GM21529 (cell line): Measurements from ENCODE around the gene ZC3H12A.
A peak's percentile ranks its signal among the peaks of the same experiment; 100 is the strongest.

Experiments
- ATAC-seq: cut with Tn5 transposase; IDR thresholded peaks from one replicate; pipeline ENCODE4 v1.9.1; 2021; ENCODE audit not compliant: unreplicated experiment

The ZC3H12A gene

GRCh38 chr1:37453647-37454046 lies 20.7 kb upstream of the ZC3H12A start:
- ATAC-seq: no peak

GRCh38 chr1:37455516-37455915 lies 18.9 kb upstream of the ZC3H12A start:
- no peak for ATAC-seq

- ATAC-seq: no peak
Measured at GRCh38 chr1:37456614-37457013, 17.8 kb upstream of the ZC3H12A start.

- ATAC-seq: no peak
Measured at GRCh38 chr1:37458551-37458950, 15.8 kb upstream of the ZC3H12A start.

- ATAC-seq: no peak
Measured at GRCh38 chr1:37461698-37462436, 12.5 kb upstream of the ZC3H12A start.

GRCh38 chr1:37464443-37464842 lies 9.9 kb upstream of the ZC3H12A start:
- no peak for ATAC-seq

GRCh38 chr1:37465593-37466517 lies 8.5 kb upstream of the ZC3H12A start:
- no peak for ATAC-seq

GRCh38 chr1:37468037-37468436 lies 6.3 kb upstream of the ZC3H12A start:
- no peak for ATAC-seq

GRCh38 chr1:37469386-37469785 lies 5.0 kb upstream of the ZC3H12A start:
- no peak for ATAC-seq

- no peak for ATAC-seq
Measured at GRCh38 chr1:37471345-37472231, 2.8 kb upstream of the ZC3H12A start.

GRCh38 chr1:37472281-37472680 lies 2.1 kb upstream of the ZC3H12A start:
- ATAC-seq: no peak

- ATAC-seq: no peak
Measured at GRCh38 chr1:37472994-37473393, 1.4 kb upstream of the ZC3H12A start.

GRCh38 chr1:37473431-37474045 lies 842 bp upstream of the ZC3H12A start:
- no peak for ATAC-seq

GRCh38 chr1:37474697-37475379 lies 458 bp downstream of the ZC3H12A start:
- ATAC-seq: no peak

GRCh38 chr1:37475380-37476086 lies 1.2 kb downstream of the ZC3H12A start:
- ATAC-seq: no peak

GRCh38 chr1:37476087-37476452 lies 1.7 kb downstream of the ZC3H12A start:
- no peak for ATAC-seq

GRCh38 chr1:37476460-37477197 lies 2.2 kb downstream of the ZC3H12A start:
- no peak for ATAC-seq

GRCh38 chr1:37477198-37477931 lies 3.0 kb downstream of the ZC3H12A start:
- peak; percentile 40 for ATAC-seq
